HG03097 (cell line): Measurements from ENCODE around the gene DYNLT2.

Source experiments
- ATAC-seq: cut with Tn5 transposase; IDR thresholded peaks from one replicate; pipeline ENCODE4 v1.9.1; 2021; ENCODE audit not compliant: unreplicated experiment, low FRiP score

Gene DYNLT2

GRCh38 chr6:169738976-169739529, 12.3 kb downstream of the DYNLT2 start:
- no peak for ATAC-seq

- ATAC-seq, result no peak
Observed at GRCh38 chr6:169738204-169738975, 13.0 kb downstream of the DYNLT2 start.

- ATAC-seq, result no peak
Observed at GRCh38 chr6:169729961-169730360, 21.4 kb downstream of the DYNLT2 start.

- ATAC-seq, result no peak
Observed at GRCh38 chr6:169726963-169727362, 24.4 kb downstream of the DYNLT2 start.

- no peak for ATAC-seq
Observed at GRCh38 chr6:169726049-169726400, 25.3 kb downstream of the DYNLT2 start.

- ATAC-seq, result no peak
Observed at GRCh38 chr6:169725125-169726048, 26.0 kb downstream of the DYNLT2 start.

- ATAC-seq, result peak; percentile 38
Observed at GRCh38 chr6:169724494-169725124, 26.8 kb downstream of the DYNLT2 start, which contains the start of gene PHF10. Gene PHF10 (minus strand): TSS chr6:169724500. CDS start chr6:169723931, 569 bp downstream.

- ATAC-seq, result peak; percentile 26
Observed at GRCh38 chr6:169723991-169724493, 27.3 kb downstream of the DYNLT2 start.

GRCh38 chr6:169723200-169723909, 28.0 kb downstream of the DYNLT2 start:
- ATAC-seq, result peak; percentile 28

- ATAC-seq, result no peak
Observed at GRCh38 chr6:169722362-169723199, 28.8 kb downstream of the DYNLT2 start.

GRCh38 chr6:169720207-169720855, 31.0 kb downstream of the DYNLT2 start:
- no peak for ATAC-seq

GRCh38 chr6:169719117-169719516, 32.3 kb downstream of the DYNLT2 start:
- no peak for ATAC-seq

- ATAC-seq, result no peak
Observed at GRCh38 chr6:169714595-169714994, 36.8 kb downstream of the DYNLT2 start.

- ATAC-seq, result no peak
Observed at GRCh38 chr6:169714178-169714577, 37.2 kb downstream of the DYNLT2 start.

GRCh38 chr6:169710009-169710408, 41.4 kb downstream of the DYNLT2 start:
- no peak for ATAC-seq

GRCh38 chr6:169709293-169709692, 42.1 kb downstream of the DYNLT2 start:
- ATAC-seq, result no peak

- ATAC-seq, result no peak
Observed at GRCh38 chr6:169707772-169708171, 43.6 kb downstream of the DYNLT2 start.

GRCh38 chr6:169702840-169703246, 48.5 kb downstream of the DYNLT2 start:
- ATAC-seq, result no peak
